H1 (cell line): ENCODE measurements around the gene CCDC157. TPM values are rescaled to one million over a fixed set of nuclear protein-coding genes. Genes with fewer than 3 reads are reported as not detected.
"Not testable (repeated sequence)": the region's sequence is repeated elsewhere in the genome, so short reads cannot be mapped to it uniquely, and the experiment has no call there.

Experiments
- CTCF ChIA-PET: fragments of 300-600 bp; sonication (Branson Sonifier 250); formaldehyde crosslinking; loops from one replicate; lab custom pipeline; 2021; ENCODE audit not compliant: partially characterized antibody; lab: Charles Lee
- POLR2A ChIA-PET: fragments of 300-600 bp; sonication (Branson Sonifier 250); formaldehyde crosslinking; loops from one replicate; lab custom pipeline; 2021; ENCODE audit warnings: inconsistent platforms; ENCODE audit not compliant: partially characterized antibody; lab: Charles Lee
- DNase-seq, 2 experiments: peaks; one replicate each; pipeline versions ENCODE4 v3.0.0 to v3.0.0-alpha.2; 2010 to 2022; ENCODE audit warnings: low spot score in 2 of 2, low read depth in 1 of 2, mixed read lengths in 1 of 2
- FAIRE-seq: peaks from 2 replicates; lab custom pipeline; 2011; peaks lifted over from hg19 to GRCh38; lab: Jason Lieb, UNC
- H2AFZ ChIP-seq: 2 replicates; pipeline ENCODE4 v1.8.1; 2012; ENCODE audit warnings: low read length, inconsistent platforms
- H2AK5ac ChIP-seq: 2 replicates; pipeline ENCODE4 v1.6.1; 2013; ENCODE audit warnings: low read depth, low read length
- H2BK120ac ChIP-seq: replicated peaks from 2 replicates; pipeline ENCODE3; 2013; ENCODE audit warnings: low read depth, low read length, inconsistent platforms
- H2BK12ac ChIP-seq: 2 replicates; pipeline ENCODE4 v1.6.1; 2013; ENCODE audit warnings: low read depth, low read length
- H2BK15ac ChIP-seq: 2 replicates; pipeline ENCODE4 v1.6.1; 2013; ENCODE audit warnings: low read length
- H2BK20ac ChIP-seq: 2 replicates; pipeline ENCODE4 v1.6.1; 2013; ENCODE audit warnings: low read length
- H2BK5ac ChIP-seq: 2 replicates; pipeline ENCODE4 v1.6.1; 2013; ENCODE audit warnings: low read depth, low read length
- H3K14ac ChIP-seq: 2 replicates; pipeline ENCODE4 v1.6.1; 2013; ENCODE audit warnings: inconsistent platforms; ENCODE audit not compliant: insufficient read length
- H3K18ac ChIP-seq: 2 replicates; pipeline ENCODE4 v1.6.1; 2013; ENCODE audit warnings: low read length; ENCODE audit errors: extremely low read depth
- H3K23ac ChIP-seq: 2 replicates; pipeline ENCODE4 v1.6.1; 2013; ENCODE audit warnings: inconsistent platforms; ENCODE audit not compliant: insufficient read length
- H3K23me2 ChIP-seq: 2 replicates; pipeline ENCODE4 v1.6.1; 2013; ENCODE audit warnings: low read depth, low read length
- H3K27ac ChIP-seq: 2 replicates; pipeline ENCODE4 v1.6.1; 2011; ENCODE audit warnings: low read depth, low read length, inconsistent platforms
- H3K27me3 ChIP-seq, 4 experiments: replicated peaks in 1 of 4; 1 replicate in 1 of 4; 2 replicates in 3 of 4; pipeline versions ENCODE4 v1.6.1 to v1.8.1; 2011 to 2013; ENCODE audit warnings: low read length in 3 of 4, mild to moderate bottlenecking in 3 of 4, inconsistent platforms in 2 of 4, mixed read lengths in 2 of 4, moderate library complexity in 1 of 4; ENCODE audit not compliant: control insufficient read depth in 3 of 4, insufficient read depth in 3 of 4; ENCODE audit errors: extremely low read depth in 1 of 4
- H3K36me3 ChIP-seq, 4 experiments: 2 replicates each; pipeline versions ENCODE4 v1.6.1 to v1.8.1; 2011 to 2013; ENCODE audit warnings: mild to moderate bottlenecking in 4 of 4, low read length in 3 of 4, moderate library complexity in 2 of 4, control low read depth in 1 of 4, inconsistent platforms in 1 of 4; ENCODE audit not compliant: insufficient read depth in 4 of 4, control insufficient read depth in 2 of 4
- H3K4ac ChIP-seq: replicated peaks from 2 replicates; pipeline ENCODE3; 2013; ENCODE audit warnings: low read length, low read depth, mixed read lengths, inconsistent platforms; ENCODE audit not compliant: insufficient read length
- H3K4me1 ChIP-seq, 4 experiments: replicated peaks in 1 of 4; 1 replicate in 1 of 4; 2 replicates in 3 of 4; pipeline versions ENCODE4 v1.6.1 to v1.8.1; 2011 to 2013; ENCODE audit warnings: low read length in 3 of 4, inconsistent platforms in 2 of 4, mixed read lengths in 1 of 4; ENCODE audit not compliant: insufficient read depth in 4 of 4, control insufficient read depth in 3 of 4
- H3K4me2 ChIP-seq, 2 experiments: 2 replicates each; pipeline versions ENCODE4 v1.6.1 to v1.8.1; 2011 to 2013; ENCODE audit warnings: low read depth in 2 of 2, low read length in 2 of 2, control low read depth in 1 of 2, inconsistent platforms in 1 of 2, mild to moderate bottlenecking in 1 of 2; ENCODE audit not compliant: insufficient read depth in 1 of 2
- H3K4me3 ChIP-seq, 4 experiments: fragments of 200-600, 300-600 bp in 1 of 4; sonication (generic), shearing (Covaris generic), sonication (Bioruptor Twin) in 1 of 4; 2 replicates each; pipeline versions ENCODE4 v1.5.1 to v1.8.1; 2011 to 2016; ENCODE audit warnings: low read length in 4 of 4, low read depth in 3 of 4, control low read depth in 2 of 4, inconsistent platforms in 2 of 4, mild to moderate bottlenecking in 2 of 4, mixed read lengths in 1 of 4, moderate library complexity in 1 of 4; ENCODE audit not compliant: insufficient read depth in 2 of 4; ENCODE audit errors: extremely low read depth in 1 of 4
- H3K56ac ChIP-seq: replicated peaks from 2 replicates; pipeline ENCODE3; 2013; ENCODE audit warnings: low read depth, mild to moderate bottlenecking, mixed read lengths, low read length, inconsistent platforms; ENCODE audit not compliant: insufficient read length
- H3K79me1 ChIP-seq: 2 replicates; pipeline ENCODE4 v1.6.1; 2013; ENCODE audit warnings: low read depth, low read length, control low read depth
- H3K79me2 ChIP-seq, 2 experiments: 2 replicates each; pipeline versions ENCODE4 v1.6.1 to v1.8.1; 2012 to 2013; ENCODE audit warnings: low read length in 2 of 2, mild to moderate bottlenecking in 2 of 2, inconsistent platforms in 1 of 2; ENCODE audit not compliant: insufficient read depth in 2 of 2, control insufficient read depth in 1 of 2
- H3K9ac ChIP-seq, 4 experiments: replicated peaks in 1 of 4; 1 replicate in 1 of 4; 2 replicates in 3 of 4; pipeline versions ENCODE4 v1.6.1 to v1.8.1; 2011 to 2013; ENCODE audit warnings: low read depth in 3 of 4, low read length in 3 of 4, control low read depth in 2 of 4, mild to moderate bottlenecking in 2 of 4, moderate library complexity in 2 of 4, inconsistent platforms in 1 of 4; ENCODE audit errors: extremely low read depth in 1 of 4
- H3K9me3 ChIP-seq, 2 experiments: 2 replicates each; pipeline versions ENCODE4 v1.6.1 to v1.8.1; 2012 to 2013; ENCODE audit warnings: mild to moderate bottlenecking in 2 of 2, moderate library complexity in 2 of 2, control low read depth in 1 of 2, inconsistent platforms in 1 of 2, low read depth in 1 of 2, low read length in 1 of 2, mixed read lengths in 1 of 2; ENCODE audit not compliant: insufficient read depth in 2 of 2
- H4K20me1 ChIP-seq, 2 experiments: replicated peaks in 1 of 2; 2 replicates each; pipeline versions ENCODE3 to v1.8.1; 2011 to 2013; ENCODE audit warnings: inconsistent platforms in 2 of 2, low read length in 2 of 2, mild to moderate bottlenecking in 1 of 2; ENCODE audit not compliant: insufficient read depth in 2 of 2, control insufficient read depth in 1 of 2
- H4K5ac ChIP-seq: 2 replicates; pipeline ENCODE4 v1.6.1; 2013; ENCODE audit warnings: low read length, low read depth, mixed read lengths, inconsistent platforms; ENCODE audit not compliant: insufficient read length
- H4K8ac ChIP-seq: 2 replicates; pipeline ENCODE4 v1.8.0; 2013; ENCODE audit warnings: mild to moderate bottlenecking, moderate library complexity, low read length, inconsistent platforms; ENCODE audit not compliant: insufficient read depth; ENCODE audit errors: extremely low read depth
- H4K91ac ChIP-seq: replicated peaks from 2 replicates; pipeline ENCODE3; 2013; ENCODE audit warnings: low read length, mixed read lengths, inconsistent platforms; ENCODE audit not compliant: insufficient read length
- WGBS, 2 experiments: shearing (Covaris generic) in 1 of 2; methylation state at CpG; one replicate each; pipeline versions ENCODE4 v1.1.6 to v1.1.7; 2013 to 2015; ENCODE audit warnings: low lambda C conversion rate in 2 of 2, mixed read lengths in 2 of 2, inconsistent platforms in 1 of 2, low coverage in 1 of 2, missing lambda C conversion rate in 1 of 2; ENCODE audit not compliant: insufficient replicate concordance in 2 of 2, insufficient coverage in 1 of 2, insufficient read length in 1 of 2; ENCODE audit errors: extremely low coverage in 1 of 2, missing lambda C conversion rate in 1 of 2; 5-methylcytosine and 5-hydroxymethylcytosine counted together
- polyA plus RNA-seq, 7 experiments: library from polyadenylated mRNA; depleted of rRNA in 3 of 7; stranded (reverse) in 5 of 7; unstranded in 2 of 7; fragments of >200 nt in 5 of 7; fragments of 200-250 nt in 2 of 7; gene quantifications; 1 replicate in 5 of 7; 2 replicates in 1 of 7; 4 replicates in 1 of 7; pipeline versions ENCODE4 v1.2.1 to v1.2.3, GENCODE V29; 2011 to 2013; ENCODE audit warnings: missing spikeins in 2 of 7, mixed read lengths in 2 of 7
- total RNA-seq: library from RNA; stranded (reverse); fragmentation: NEBNext Ultra II Directional; extraction: Animal tissue kit (Norgen Biotek cat#: 25700); gene quantifications from 2 replicates; pipeline ENCODE4 v1.2.1, GENCODE V29; 2021

Gene CCDC157
- total and polyA plus RNA-seq, 2 of the 8 experiments (the other 6 are each of a cell fraction or from before 2014, with no cell fraction given): 4.1 to 8.4 TPM

- H3K23ac ChIP-seq, H3K56ac ChIP-seq, H3K36me3 ChIP-seq, H2AK5ac ChIP-seq, H3K4ac ChIP-seq, H3K18ac ChIP-seq, H3K79me1 ChIP-seq, H3K4me3 ChIP-seq, H3K9ac ChIP-seq, H4K8ac ChIP-seq, H4K5ac ChIP-seq, H2BK20ac ChIP-seq, H3K27ac ChIP-seq, H3K23me2 ChIP-seq, H3K79me2 ChIP-seq, H2BK120ac ChIP-seq, H2BK12ac ChIP-seq, H2AFZ ChIP-seq, POLR2A ChIA-PET, H3K14ac ChIP-seq, H3K9me3 ChIP-seq, H4K91ac ChIP-seq, H2BK5ac ChIP-seq, H2BK15ac ChIP-seq, FAIRE-seq, DNase-seq, H3K4me2 ChIP-seq, H4K20me1 ChIP-seq: not testable (repeated sequence)
- peaks cover 7 to 16% (median 10%) of the 10 kb centered on the region in 4 experiments for H3K4me1 ChIP-seq
- 90% methylated on average over 3 of the region's 3 CpGs; no CpG with 5 or more reads in 1 of the 2 experiments for WGBS, 2 experiments
- CTCF ChIA-PET: interaction anchor here (1.2 to 2.8 kb wide), 4 partner anchors 8 to 113 kb away, joined by 4 to 15 read pairs (median 6); no protein-coding TSS in a partner anchor
- H3K27me3 ChIP-seq: peaks cover 0 to 16% (median 8%) of the 10 kb centered on the region in 4 experiments; a peak in 5 of 7 replicates
Observed at GRCh38 chr22:30401024-30401423, 44.2 kb downstream of the CCDC157 start.
